GM18951 (cell line): Measurements from ENCODE around the gene EPN2.
A peak's percentile ranks its signal among the peaks of the same experiment; 100 is the strongest.

Experiments
- POLR2A ChIP-seq: IDR thresholded peaks from 4 replicates; pipeline ENCODE4 v1.6.1; 2011; ENCODE audit warnings: mild to moderate bottlenecking; ENCODE audit not compliant: insufficient read length, insufficient read depth; ENCODE audit errors: extremely low read depth
- in situ Hi-C: fragments of 300-500 bp; cut with MboI; formaldehyde crosslinking; loops from one replicate; pipeline ENCODE4 v1.12.0; 2022; ENCODE audit warnings: low sequenced_read_pairs, mixed read lengths, inconsistent platforms; ENCODE audit not compliant: unreplicated experiment

EPN2 gene

GRCh38 chr17:19237389-19238166 is 412 bp downstream of the EPN2 start:
- in situ Hi-C loops = no loop called here
- TF ChIP-seq POLR2A = peak; percentile 54

DNA sequence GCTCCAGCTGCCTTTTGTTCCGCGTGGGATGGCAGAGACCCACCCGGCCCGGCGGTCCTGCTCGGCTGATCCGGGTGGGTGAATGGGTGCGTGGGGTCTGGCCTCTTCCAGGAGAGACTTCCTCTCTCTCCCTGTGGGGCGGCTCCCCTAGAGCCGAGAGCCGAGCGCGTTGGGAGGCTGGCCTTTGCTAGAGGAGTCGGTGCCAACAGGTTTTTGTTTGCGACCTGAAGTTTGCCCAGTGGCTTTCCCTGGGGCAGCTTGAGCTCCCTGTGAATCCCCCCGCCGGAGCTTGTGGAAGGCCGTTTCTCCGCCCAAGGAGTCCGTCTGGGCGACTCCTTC is 970 bp downstream of the EPN2 start:
- in situ Hi-C loops = no loop called here
- no peak for TF ChIP-seq POLR2A

- in situ Hi-C loops = no loop called here
- TF ChIP-seq POLR2A = no peak
Observed at GRCh38 chr17:19239544-19239943, 2.4 kb downstream of the EPN2 start.

GRCh38 chr17:19242323-19242722 is 5.2 kb downstream of the EPN2 start:
- in situ Hi-C loops = no loop called here
- TF ChIP-seq POLR2A = no peak

GRCh38 chr17:19242926-19243325 is 5.8 kb downstream of the EPN2 start:
- in situ Hi-C loops = no loop called here
- TF ChIP-seq POLR2A = no peak

- no peak for TF ChIP-seq POLR2A
- in situ Hi-C loops = no loop called here
Observed at GRCh38 chr17:19243838-19244237, 6.7 kb downstream of the EPN2 start.

- no peak for TF ChIP-seq POLR2A
- in situ Hi-C loops = no loop called here
Observed at GRCh38 chr17:19244357-19244756, 7.2 kb downstream of the EPN2 start.

DNA sequence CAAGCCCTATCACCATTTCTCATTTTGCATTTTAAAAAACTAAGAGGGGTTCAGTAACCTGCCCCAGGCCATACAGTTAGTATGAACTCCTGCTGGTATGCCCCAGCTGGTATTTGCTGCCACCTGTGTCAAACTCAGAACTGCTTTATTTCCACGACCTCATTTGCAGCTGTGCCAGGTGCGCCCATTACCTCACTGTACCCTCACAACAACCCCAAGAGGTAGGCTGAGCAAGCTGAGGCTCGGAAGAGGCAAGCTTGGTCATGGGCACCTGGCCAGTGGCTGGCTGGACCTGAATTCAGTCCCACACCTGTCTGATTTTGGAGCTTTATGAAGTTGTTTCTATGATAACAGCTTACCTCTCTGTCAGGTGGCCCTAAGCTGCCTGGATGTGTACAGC is 7.6 kb downstream of the EPN2 start:
- no peak for TF ChIP-seq POLR2A
- in situ Hi-C loops = no loop called here

DNA sequence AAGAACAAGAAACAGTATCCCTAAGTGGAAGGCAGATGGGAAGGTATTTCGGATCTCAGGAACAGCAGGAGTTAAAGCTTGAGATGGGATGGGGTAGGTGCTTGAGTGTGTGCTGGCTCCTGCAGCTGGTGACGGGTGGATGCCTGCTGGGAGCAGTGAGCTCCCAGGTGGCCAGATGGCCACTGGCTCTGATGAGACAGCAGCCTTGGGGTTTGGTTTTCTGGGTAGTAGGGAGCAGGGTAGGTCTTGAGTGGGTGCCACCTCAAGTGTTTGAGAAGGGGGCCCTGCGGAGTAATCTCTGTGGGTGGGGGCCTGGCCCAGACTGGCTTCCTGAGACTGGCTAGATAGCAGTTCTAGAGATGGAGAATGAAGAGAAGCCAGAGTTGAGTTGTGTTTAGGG is 10.3 kb downstream of the EPN2 start:
- in situ Hi-C loops = no loop called here
- no peak for TF ChIP-seq POLR2A

DNA sequence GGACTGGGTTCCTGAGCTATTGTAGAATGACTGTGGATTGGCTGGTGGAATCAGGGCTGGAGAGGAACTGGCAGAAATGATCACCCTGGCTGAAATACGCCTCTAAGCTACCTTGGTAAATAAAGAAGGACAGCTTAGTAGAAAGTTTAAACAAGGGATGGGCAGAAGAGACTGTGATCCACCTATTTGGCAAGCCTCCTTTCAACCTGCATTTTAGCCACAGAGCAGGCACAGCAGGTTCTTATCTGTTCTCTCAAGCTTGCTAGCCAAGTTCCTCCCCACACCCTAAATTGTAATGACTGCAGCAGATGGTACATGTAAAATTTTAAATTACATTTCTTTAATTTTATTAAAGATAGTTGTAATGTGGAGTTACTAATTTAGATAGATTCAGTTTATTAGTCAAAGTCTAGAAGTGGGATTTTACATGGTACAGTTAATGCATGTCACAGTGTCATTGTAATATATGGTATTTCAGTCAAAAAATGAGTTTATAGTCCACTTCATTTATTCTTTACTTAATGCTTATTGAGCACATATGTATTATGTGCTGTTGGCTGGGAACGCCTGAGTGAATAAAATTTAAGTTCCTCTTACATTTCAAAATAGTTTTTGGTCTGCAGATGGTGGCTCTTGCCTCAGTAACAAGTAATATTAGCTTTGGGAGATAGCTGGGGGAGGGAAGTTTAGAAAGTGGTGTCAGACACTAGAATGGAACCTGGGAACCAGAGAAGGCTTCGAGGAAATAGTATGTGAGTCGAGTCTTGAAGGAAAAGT is 11.2 kb downstream of the EPN2 start:
- in situ Hi-C loops = no loop called here
- TF ChIP-seq POLR2A = no peak

GRCh38 chr17:19248928-19249574 is 11.9 kb downstream of the EPN2 start:
- TF ChIP-seq POLR2A = no peak
- in situ Hi-C loops = no loop called here

- in situ Hi-C loops = no loop called here
- TF ChIP-seq POLR2A = no peak
Observed at GRCh38 chr17:19249681-19250080, 12.5 kb downstream of the EPN2 start.

- no peak for TF ChIP-seq POLR2A
- in situ Hi-C loops = no loop called here
Observed at GRCh38 chr17:19250421-19251173, 13.4 kb downstream of the EPN2 start.

DNA sequence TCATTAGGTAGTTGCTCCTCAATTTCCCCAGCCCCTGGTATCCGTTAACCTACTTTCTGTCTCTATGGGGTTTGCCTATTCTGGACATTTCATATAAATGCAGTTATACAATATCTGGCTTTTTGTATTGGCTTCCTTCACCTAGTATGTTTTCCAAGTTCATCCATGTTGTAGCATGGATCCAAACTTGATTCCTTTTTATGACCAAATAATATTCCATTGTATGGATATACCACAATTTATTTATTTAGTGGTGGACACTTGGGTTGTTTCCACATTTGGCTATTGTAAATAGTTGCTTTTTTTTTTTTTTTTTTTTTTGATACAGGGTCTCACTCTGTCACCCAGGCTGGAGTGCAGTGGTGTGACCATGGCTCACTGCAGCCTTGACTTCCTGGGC is 15.9 kb downstream of the EPN2 start:
- in situ Hi-C loops = no loop called here
- no peak for TF ChIP-seq POLR2A

GRCh38 chr17:19254651-19255050 is 17.5 kb downstream of the EPN2 start:
- TF ChIP-seq POLR2A = no peak
- in situ Hi-C loops = no loop called here
